ENCODE data around the gene CIITA.
"Not testable (repeated sequence)": the region's sequence is repeated elsewhere in the genome, so short reads cannot be mapped to it uniquely, and the experiment has no call there.

The CIITA gene

GRCh38 chr16:10927497-10928112 lies 50.6 kb downstream of the CIITA start:
- Histone ChIP-seq H3K27me3 (ENCODE audit: control insufficient read depth, insufficient read depth, low read length, poor library complexity, severe bottlenecking) (no peaks in the 10 kb centered on the region), H3K9me3 (ENCODE audit: control insufficient read depth, low read length) (no peaks in the 10 kb centered on the region), H3K4me3 (ENCODE audit: insufficient read depth, low read depth, low read length) (no peak overlapping the region), H3K27ac (ENCODE audit: insufficient read depth, low read depth, low read length, poor library complexity, severe bottlenecking) (no peak overlapping the region), H3K4me1 (ENCODE audit: control insufficient read depth, insufficient read depth, low read length) (no peaks in the 10 kb centered on the region), H3K36me3 (ENCODE audit: control insufficient read depth, insufficient read depth, low read length) (peaks cover 6% of the 10 kb centered on the region)
- 95 to 96% methylated on average over 11 of the region's 11 CpGs for WGBS, 2 experiments

GRCh38 chr16:10929097-10929496 lies 52.1 kb downstream of the CIITA start:
- not testable (repeated sequence) for H3K4me1 ChIP-seq (ENCODE audit: control insufficient read depth, insufficient read depth, low read length); H3K27ac ChIP-seq (ENCODE audit: insufficient read depth, low read depth, low read length, poor library complexity, severe bottlenecking); H3K9me3 ChIP-seq (ENCODE audit: control insufficient read depth, low read length); H3K4me3 ChIP-seq (ENCODE audit: insufficient read depth, low read depth, low read length); H3K27me3 ChIP-seq (ENCODE audit: control insufficient read depth, insufficient read depth, low read length, poor library complexity, severe bottlenecking)
- WGBS, 2 experiments, result 93 to 95% methylated on average over 12 of the region's 12 CpGs
- H3K36me3 ChIP-seq (ENCODE audit: control insufficient read depth, insufficient read depth, low read length), result peaks cover 12% of the 10 kb centered on the region

- H3K36me3 ChIP-seq (ENCODE audit: control insufficient read depth, insufficient read depth, low read length), result peaks cover 12% of the 10 kb centered on the region
These were observed 53.1 kb downstream of the CIITA start for GRCh38 chr16:10929853-10930754.

GRCh38 chr16:10930755-10931093 lies 53.7 kb downstream of the CIITA start:
- no peaks in the 10 kb centered on the region for H3K4me1 ChIP-seq (ENCODE audit: control insufficient read depth, insufficient read depth, low read length)
- no peak overlapping the region for H3K27ac ChIP-seq (ENCODE audit: insufficient read depth, low read depth, low read length, poor library complexity, severe bottlenecking)
- H3K9me3 ChIP-seq (ENCODE audit: control insufficient read depth, low read length), result no peaks in the 10 kb centered on the region
- H3K27me3 ChIP-seq (ENCODE audit: control insufficient read depth, insufficient read depth, low read length, poor library complexity, severe bottlenecking), result no peaks in the 10 kb centered on the region
- 80 to 82% methylated on average over 2 of the region's 2 CpGs for WGBS, 2 experiments
- H3K36me3 ChIP-seq (ENCODE audit: control insufficient read depth, insufficient read depth, low read length), result peaks cover 12% of the 10 kb centered on the region
- H3K4me3 ChIP-seq (ENCODE audit: insufficient read depth, low read depth, low read length), result no peak overlapping the region

More at GRCh38 chr16:10929853-10930754, 53.1 kb downstream of the CIITA start:
- H3K27ac ChIP-seq (ENCODE audit: insufficient read depth, low read depth, low read length, poor library complexity, severe bottlenecking), result no peak overlapping the region
- no peak overlapping the region for H3K4me3 ChIP-seq (ENCODE audit: insufficient read depth, low read depth, low read length)
- no peaks in the 10 kb centered on the region for H3K4me1 ChIP-seq (ENCODE audit: control insufficient read depth, insufficient read depth, low read length)
- H3K9me3 ChIP-seq (ENCODE audit: control insufficient read depth, low read length), result no peaks in the 10 kb centered on the region
- no peaks in the 10 kb centered on the region for H3K27me3 ChIP-seq (ENCODE audit: control insufficient read depth, insufficient read depth, low read length, poor library complexity, severe bottlenecking)
- WGBS, 2 experiments, result 93 to 94% methylated on average over 15 of the region's 15 CpGs

DNA sequence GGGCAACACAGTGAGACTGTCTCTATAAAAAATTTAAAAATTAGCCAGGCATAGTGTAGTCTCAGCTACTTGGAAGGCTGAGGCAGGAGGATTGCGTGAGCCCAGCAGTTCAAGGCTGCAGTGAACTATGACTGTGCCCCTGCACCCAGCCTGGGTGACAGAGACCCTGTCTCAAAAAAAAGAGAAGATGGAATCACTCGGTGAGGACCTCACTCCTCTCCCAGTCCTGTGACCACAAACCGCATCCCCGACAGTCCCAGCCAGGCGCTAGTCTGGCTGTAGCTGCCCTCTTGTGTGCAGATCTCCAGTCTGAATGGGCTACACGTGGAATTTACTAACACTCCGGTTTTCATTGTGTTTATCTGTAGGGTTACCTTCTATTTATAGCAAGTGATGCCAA lies 54.1 kb downstream of the CIITA start:
- 95 to 96% methylated on average over 7 of the region's 7 CpGs for WGBS, 2 experiments

GRCh38 chr16:10931977-10932632 lies 55.1 kb downstream of the CIITA start:
- no peaks in the 10 kb centered on the region for H3K9me3 ChIP-seq (ENCODE audit: control insufficient read depth, low read length)
- H3K36me3 ChIP-seq (ENCODE audit: control insufficient read depth, insufficient read depth, low read length), result peaks cover 12% of the 10 kb centered on the region
- H3K27me3 ChIP-seq (ENCODE audit: control insufficient read depth, insufficient read depth, low read length, poor library complexity, severe bottlenecking), result no peaks in the 10 kb centered on the region
- H3K27ac ChIP-seq (ENCODE audit: insufficient read depth, low read depth, low read length, poor library complexity, severe bottlenecking), result no peak overlapping the region
- H3K4me1 ChIP-seq (ENCODE audit: control insufficient read depth, insufficient read depth, low read length), result no peaks in the 10 kb centered on the region
- 96% methylated on average over 11 of the region's 11 CpGs for WGBS, 2 experiments
- no peak overlapping the region for H3K4me3 ChIP-seq (ENCODE audit: insufficient read depth, low read depth, low read length)

More for the DNA sequence above, 54.1 kb downstream of the CIITA start:
- H3K4me1 ChIP-seq (ENCODE audit: control insufficient read depth, insufficient read depth, low read length), result no peaks in the 10 kb centered on the region
- no peak overlapping the region for H3K27ac ChIP-seq (ENCODE audit: insufficient read depth, low read depth, low read length, poor library complexity, severe bottlenecking)
- H3K9me3 ChIP-seq (ENCODE audit: control insufficient read depth, low read length), result no peaks in the 10 kb centered on the region
- no peaks in the 10 kb centered on the region for H3K27me3 ChIP-seq (ENCODE audit: control insufficient read depth, insufficient read depth, low read length, poor library complexity, severe bottlenecking)
- H3K4me3 ChIP-seq (ENCODE audit: insufficient read depth, low read depth, low read length), result no peak overlapping the region
- H3K36me3 ChIP-seq (ENCODE audit: control insufficient read depth, insufficient read depth, low read length), result peaks cover 12% of the 10 kb centered on the region

DNA sequence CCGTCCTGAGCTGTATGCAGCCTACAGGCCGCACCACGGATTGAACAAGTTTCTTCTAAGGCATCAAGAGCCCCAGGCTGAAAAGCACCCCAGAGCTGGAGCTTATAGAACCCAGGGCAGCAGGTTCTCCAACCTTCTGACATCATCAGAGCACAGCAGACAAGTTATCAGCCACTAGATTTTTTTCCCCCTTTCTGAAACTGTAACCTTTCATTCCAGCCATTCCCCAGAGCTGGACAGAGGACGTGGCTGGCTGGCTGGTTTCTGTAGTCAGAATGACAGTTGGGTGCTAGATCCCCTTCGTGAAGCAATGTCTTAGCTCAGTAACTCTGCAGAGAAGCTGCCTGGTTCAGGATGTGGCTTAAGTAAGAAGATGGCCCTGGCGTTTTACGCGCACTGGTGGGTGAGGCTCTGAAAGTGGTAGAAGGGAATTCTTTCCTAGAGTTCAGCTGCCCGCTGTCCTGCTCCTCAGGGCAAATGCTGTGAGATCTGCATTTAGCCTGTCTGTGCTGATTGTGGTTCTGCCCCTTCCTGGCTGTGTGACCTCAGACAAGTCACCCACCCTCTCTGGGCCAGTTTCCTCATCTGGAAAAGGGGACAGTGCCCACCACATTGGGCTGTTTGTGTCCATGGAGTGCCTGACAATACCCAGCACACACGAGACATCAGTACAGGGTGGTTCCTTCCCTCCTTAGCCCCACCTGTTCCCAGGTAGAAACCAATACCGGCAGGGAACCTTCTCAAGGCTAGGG lies 56.1 kb downstream of the CIITA start:
- Histone ChIP-seq H3K36me3 (ENCODE audit: control insufficient read depth, insufficient read depth, low read length) (peaks cover 6% of the 10 kb centered on the region), H3K27me3 (ENCODE audit: control insufficient read depth, insufficient read depth, low read length, poor library complexity, severe bottlenecking) (no peaks in the 10 kb centered on the region), H3K27ac (ENCODE audit: insufficient read depth, low read depth, low read length, poor library complexity, severe bottlenecking) (no peak overlapping the region), H3K4me3 (ENCODE audit: insufficient read depth, low read depth, low read length) (no peak overlapping the region), H3K9me3 (ENCODE audit: control insufficient read depth, low read length) (no peaks in the 10 kb centered on the region), H3K4me1 (ENCODE audit: control insufficient read depth, insufficient read depth, low read length) (no peaks in the 10 kb centered on the region)
- 94% methylated on average over 11 of the region's 11 CpGs for WGBS, 2 experiments

DNA sequence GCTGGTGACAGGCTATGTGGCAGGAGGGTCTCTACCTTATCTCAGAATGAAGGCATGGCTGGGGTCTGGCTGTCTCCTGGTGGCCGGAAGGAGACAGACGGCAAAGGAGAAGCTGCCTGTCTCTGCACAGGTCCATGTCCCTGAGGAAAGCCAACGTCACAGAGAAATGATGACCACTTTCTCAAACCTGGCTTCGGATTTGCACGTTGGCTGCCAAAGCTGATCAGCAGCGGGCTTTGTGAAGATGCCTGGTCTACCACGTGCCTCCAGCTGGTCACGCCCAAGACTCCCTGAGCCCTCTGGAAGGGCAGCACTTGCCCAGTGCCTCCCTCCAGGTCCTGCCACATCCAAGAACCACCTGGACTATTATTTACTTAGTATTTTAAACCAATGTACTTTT lies 56.9 kb downstream of the CIITA start:
- Histone ChIP-seq H3K9me3 (ENCODE audit: control insufficient read depth, low read length) (no peaks in the 10 kb centered on the region), H3K27me3 (ENCODE audit: control insufficient read depth, insufficient read depth, low read length, poor library complexity, severe bottlenecking) (no peaks in the 10 kb centered on the region), H3K4me1 (ENCODE audit: control insufficient read depth, insufficient read depth, low read length) (no peaks in the 10 kb centered on the region), H3K27ac (ENCODE audit: insufficient read depth, low read depth, low read length, poor library complexity, severe bottlenecking) (no peak overlapping the region), H3K4me3 (ENCODE audit: insufficient read depth, low read depth, low read length) (no peak overlapping the region), H3K36me3 (ENCODE audit: control insufficient read depth, insufficient read depth, low read length) (peaks cover 6% of the 10 kb centered on the region)
- 94 to 95% methylated on average over 8 of the region's 8 CpGs for WGBS, 2 experiments

DNA sequence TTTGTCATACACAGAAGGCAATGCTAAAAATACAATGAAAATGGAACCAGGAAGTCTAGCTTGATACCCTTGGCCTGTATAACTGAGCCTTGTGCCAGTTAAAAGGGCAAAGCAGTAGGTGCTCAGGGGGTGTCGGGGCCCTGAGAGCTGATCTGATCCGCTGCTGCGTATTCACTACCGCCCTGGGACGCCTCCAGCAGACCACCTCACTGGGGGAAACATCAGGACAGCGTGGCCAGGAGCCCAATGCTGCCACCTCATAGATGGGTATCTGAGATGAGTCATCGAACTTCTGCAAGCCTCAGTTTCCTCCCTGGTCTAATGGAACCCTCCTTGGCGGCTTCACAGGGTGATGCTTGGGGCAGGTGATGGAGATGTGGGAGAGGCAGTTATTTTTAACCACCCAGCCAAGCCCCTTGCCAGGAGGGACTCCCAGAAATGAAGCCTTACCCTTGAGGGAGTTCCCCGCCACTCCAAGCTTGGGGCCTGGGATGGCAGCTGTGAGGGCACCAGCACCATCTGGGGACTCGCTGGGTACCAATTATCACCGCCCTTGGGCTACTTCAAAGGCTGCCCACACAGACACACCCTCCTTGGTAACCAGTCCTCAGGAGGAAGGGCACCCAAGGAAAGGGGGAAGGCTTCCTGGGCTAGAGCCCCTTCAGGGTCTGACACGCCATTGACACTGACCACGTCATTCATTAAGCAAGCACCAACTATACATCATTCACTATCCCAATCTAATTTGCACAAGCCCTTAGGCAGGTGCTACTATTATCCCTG lies 57.5 kb downstream of the CIITA start:
- H3K36me3 ChIP-seq (ENCODE audit: control insufficient read depth, insufficient read depth, low read length), result peaks cover 6% of the 10 kb centered on the region
- no peaks in the 10 kb centered on the region for H3K9me3 ChIP-seq (ENCODE audit: control insufficient read depth, low read length)

More for the DNA sequence above, 57.5 kb downstream of the CIITA start:
- WGBS, 2 experiments, result 93 to 95% methylated on average over 13 of the region's 13 CpGs
- Histone ChIP-seq H3K27me3 (ENCODE audit: control insufficient read depth, insufficient read depth, low read length, poor library complexity, severe bottlenecking) (no peaks in the 10 kb centered on the region), H3K27ac (ENCODE audit: insufficient read depth, low read depth, low read length, poor library complexity, severe bottlenecking) (no peak overlapping the region), H3K4me1 (ENCODE audit: control insufficient read depth, insufficient read depth, low read length) (no peaks in the 10 kb centered on the region), H3K4me3 (ENCODE audit: insufficient read depth, low read depth, low read length) (no peak overlapping the region)

Measured in ectodermal cell (in vitro differentiated cells).